ENCODE data around the gene ST6GAL1.

GRCh38 chr3:186988806-186989205 lies 58.5 kb downstream of the ST6GAL1 start:
- TF ChIP-seq, protein P1, sequence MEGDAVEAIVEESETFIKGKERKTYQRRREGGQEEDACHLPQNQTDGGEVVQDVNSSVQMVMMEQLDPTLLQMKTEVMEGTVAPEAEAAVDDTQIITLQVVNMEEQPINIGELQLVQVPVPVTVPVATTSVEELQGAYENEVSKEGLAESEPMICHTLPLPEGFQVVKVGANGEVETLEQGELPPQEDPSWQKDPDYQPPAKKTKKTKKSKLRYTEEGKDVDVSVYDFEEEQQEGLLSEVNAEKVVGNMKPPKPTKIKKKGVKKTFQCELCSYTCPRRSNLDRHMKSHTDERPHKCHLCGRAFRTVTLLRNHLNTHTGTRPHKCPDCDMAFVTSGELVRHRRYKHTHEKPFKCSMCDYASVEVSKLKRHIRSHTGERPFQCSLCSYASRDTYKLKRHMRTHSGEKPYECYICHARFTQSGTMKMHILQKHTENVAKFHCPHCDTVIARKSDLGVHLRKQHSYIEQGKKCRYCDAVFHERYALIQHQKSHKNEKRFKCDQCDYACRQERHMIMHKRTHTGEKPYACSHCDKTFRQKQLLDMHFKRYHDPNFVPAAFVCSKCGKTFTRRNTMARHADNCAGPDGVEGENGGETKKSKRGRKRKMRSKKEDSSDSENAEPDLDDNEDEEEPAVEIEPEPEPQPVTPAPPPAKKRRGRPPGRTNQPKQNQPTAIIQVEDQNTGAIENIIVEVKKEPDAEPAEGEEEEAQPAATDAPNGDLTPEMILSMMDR (IDR thresholded peaks at IDR 0.05 in 2 of 3, conservative IDR thresholded peaks at IDR 0.05 in 1 of 3; ENCODE audit: control insufficient read depth in 2 of 3, extremely low read depth in 1 of 3, insufficient read depth in 1 of 3, low read depth in 3 of 3, low read length in 3 of 3) = no peak
- TF ChIP-seq HDAC6 (IDR thresholded peaks at IDR 0.05; ENCODE audit: unreplicated experiment) = no peak
- no peak for TF ChIP-seq NFYA (IDR thresholded peaks at IDR 0.05; ENCODE audit: borderline replicate concordance, low read depth, low read length)
- TF ChIP-seq JUND (IDR thresholded peaks at IDR 0.05; ENCODE audit: low read depth, low read length) = 0 out of 2 replicates have a peak, but pooled peaks have one; percentile 21
- TF ChIP-seq ZNF24 (IDR thresholded peaks at IDR 0.05) = no peak
- TF ChIP-seq STAT1 (conservative IDR thresholded peaks at IDR 0.05) = no peak
- TF ChIP-seq NFIC (IDR thresholded peaks at IDR 0.05; ENCODE audit: low read depth, low read length) = 0 out of 2 replicates have a peak, but pooled peaks have one; percentile 56
- TF ChIP-seq PAX8 (IDR thresholded peaks at IDR 0.05) = no peak
- TF ChIP-seq POLR2A (IDR thresholded peaks at IDR 0.05; ENCODE audit: low read depth, low read length) = no peak
- TF ChIP-seq SP1 (IDR thresholded peaks at IDR 0.05; ENCODE audit: low read depth, low read length) = no peak
- TF ChIP-seq SUZ12 (IDR thresholded peaks at IDR 0.05; ENCODE audit: unreplicated experiment) = no peak
- no peak for TF ChIP-seq TAF1 (IDR thresholded peaks at IDR 0.05; ENCODE audit: borderline replicate concordance, low read depth, low read length)
- no peak for TF ChIP-seq FOXK2 (IDR thresholded peaks at IDR 0.05)

Data from GM12878 (cell line).